ENCODE results near the gene INPP5J.

- no peak for TF ChIP-seq CTCF (IDR thresholded peaks at IDR 0.05; ENCODE audit: low read depth, low read length, poor library complexity, severe bottlenecking)
- no peak for TF ChIP-seq EZH2phosphoT487 (IDR thresholded peaks at IDR 0.05; ENCODE audit: borderline replicate concordance, low read length)
Observed at GRCh38 chr22:31155422-31155821, 32.7 kb downstream of the INPP5J start.
